ENCODE data around the gene GASK1A. TPM values are rescaled to one million over a fixed set of nuclear protein-coding genes. Genes with fewer than 3 reads are reported as not detected.

Gene GASK1A
- total and polyA plus RNA-seq, 2 experiments from 2014 or later = 2.6 to 11.1 TPM

DNA sequence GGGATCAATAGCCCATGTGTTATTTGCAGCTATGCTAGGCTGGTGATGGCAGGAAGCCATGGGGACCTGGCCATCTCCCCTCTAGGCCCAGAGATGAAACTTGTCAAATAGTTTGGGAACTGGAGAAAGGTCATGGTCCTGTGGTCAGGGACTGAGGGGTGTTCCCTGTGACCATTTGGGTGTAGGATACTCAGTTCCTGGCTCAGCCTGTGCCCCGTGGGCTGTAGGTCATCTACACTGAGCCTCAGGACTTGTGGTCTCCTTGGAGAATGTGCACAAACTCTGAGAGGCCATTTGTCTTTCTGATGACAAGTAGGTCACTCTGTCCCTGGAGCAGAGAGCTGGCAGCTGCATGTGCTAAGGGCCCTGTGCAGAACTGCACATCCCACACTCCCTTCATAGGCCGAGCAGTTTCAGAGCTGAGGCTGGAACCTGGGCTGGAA lies 17.5 kb downstream of the GASK1A start:
- ATAC-seq (no peak), DNase-seq (ENCODE audit: low spot score) (no peak)
- Mint-ChIP-seq H3K27me3 (ENCODE audit: insufficient read depth, low read depth, poor library complexity) (no peaks in the 10 kb centered on the region), H3K27ac (no peak overlapping the region), H3K4me1 (peaks cover 14% of the 10 kb centered on the region; the same call in 2 of the 3 replicates), H3K9me3 (no peaks in the 10 kb centered on the region), H3K4me3 (no peak overlapping the region), H3K36me3 (ENCODE audit: low read depth) (no peaks in the 10 kb centered on the region)
- Histone ChIP-seq H3F3A (replicated peaks; ENCODE audit: low read depth) (no peaks in the 10 kb centered on the region), H3K27ac (ENCODE audit: low read depth) (no peak overlapping the region), H2AFZ (no peak overlapping the region), H4K20me1 (replicated peaks; ENCODE audit: insufficient read depth) (0 out of 2 replicates have a peak, but pooled peaks cover 3% of the 10 kb centered on the region), H3K36me3 (ENCODE audit: insufficient read depth) (no peaks in the 10 kb centered on the region), H3K4me3 (no peak overlapping the region), H3K4me2 (no peak overlapping the region), H3K9me2 (ENCODE audit: insufficient read depth) (no peaks in the 10 kb centered on the region), H3K79me2 (replicated peaks; ENCODE audit: insufficient read depth) (no peaks in the 10 kb centered on the region), H3K4me1 (ENCODE audit: insufficient read depth) (peaks cover 10% of the 10 kb centered on the region; the same call in 1 of the 2 replicates), H3K27me3 (ENCODE audit: insufficient read depth) (no peaks in the 10 kb centered on the region)
- TF ChIP-seq STAT1 (IDR thresholded peaks at IDR 0.05; ENCODE audit: unreplicated experiment) (no peak), ETS1 (IDR thresholded peaks at IDR 0.05) (no peak), POLR2AphosphoS5 (IDR thresholded peaks at IDR 0.05; ENCODE audit: low read depth) (no peak), JUNB (IDR thresholded peaks at IDR 0.05; ENCODE audit: unreplicated experiment) (no peak), NANOG (IDR thresholded peaks at IDR 0.05; ENCODE audit: borderline replicate concordance) (no peak), ZNF462 (CRISPR knock-in tag; IDR thresholded peaks at IDR 0.05) (no peak), ZNF114 (CRISPR knock-in tag; IDR thresholded peaks at IDR 0.05) (no peak), ZNF331 (CRISPR knock-in tag; IDR thresholded peaks at IDR 0.05; ENCODE audit: low read depth) (no peak), EZH2phosphoT487 (IDR thresholded peaks at IDR 0.05; ENCODE audit: unreplicated experiment) (no peak), EZH2 (IDR thresholded peaks at IDR 0.05; ENCODE audit: low read depth, unreplicated experiment) (no peak), CREB1 (CRISPR knock-in tag; IDR thresholded peaks at IDR 0.05; ENCODE audit: low read depth) (no peak), CTCF (conservative IDR thresholded peaks at IDR 0.05; ENCODE audit: low read depth in 2 of 2) (no peak), REST (IDR thresholded peaks at IDR 0.05; ENCODE audit: unreplicated experiment) (no peak)

All from GM23338 (cell line).